ENCODE results near the gene CTSW. TPM values are rescaled to one million over a fixed set of nuclear protein-coding genes. Genes with fewer than 3 reads are reported as not detected.

The CTSW gene
- total RNA-seq, 1 experiment from 2014 or later: not detected

DNA sequence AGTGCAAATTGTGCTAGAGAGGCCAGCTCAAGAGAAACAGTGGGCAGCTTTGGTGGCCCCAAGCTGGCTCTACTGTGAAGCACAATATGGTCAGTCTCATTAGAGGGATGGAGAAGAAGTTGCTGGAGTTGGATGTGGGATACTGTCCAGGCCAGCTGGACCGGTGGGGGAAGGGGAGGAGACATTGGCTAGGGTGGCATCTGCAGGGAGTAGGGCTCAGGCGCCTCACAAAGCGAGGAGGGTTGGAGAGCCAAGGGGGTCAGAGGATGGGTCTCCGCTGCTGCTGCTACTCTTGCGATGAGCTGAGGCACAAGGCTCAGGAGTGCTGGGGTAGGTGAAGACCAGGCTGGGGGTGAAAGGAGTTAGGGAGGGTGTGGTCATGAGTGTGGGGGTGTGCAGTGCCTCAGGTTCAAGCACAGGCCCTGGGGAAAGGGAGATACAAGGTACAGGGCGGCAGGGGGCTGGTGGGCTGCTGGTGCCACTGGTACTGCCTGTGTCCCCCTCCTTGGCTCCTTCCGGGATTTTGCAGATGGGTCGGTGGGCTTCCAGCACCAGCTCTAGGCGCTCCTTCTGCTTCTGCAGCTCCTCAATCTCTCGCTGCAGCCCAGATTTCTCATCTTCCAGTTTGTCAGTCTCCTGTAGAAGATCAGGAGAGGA is 13.2 kb downstream of the CTSW start:
- TF ChIP-seq, protein P1, sequence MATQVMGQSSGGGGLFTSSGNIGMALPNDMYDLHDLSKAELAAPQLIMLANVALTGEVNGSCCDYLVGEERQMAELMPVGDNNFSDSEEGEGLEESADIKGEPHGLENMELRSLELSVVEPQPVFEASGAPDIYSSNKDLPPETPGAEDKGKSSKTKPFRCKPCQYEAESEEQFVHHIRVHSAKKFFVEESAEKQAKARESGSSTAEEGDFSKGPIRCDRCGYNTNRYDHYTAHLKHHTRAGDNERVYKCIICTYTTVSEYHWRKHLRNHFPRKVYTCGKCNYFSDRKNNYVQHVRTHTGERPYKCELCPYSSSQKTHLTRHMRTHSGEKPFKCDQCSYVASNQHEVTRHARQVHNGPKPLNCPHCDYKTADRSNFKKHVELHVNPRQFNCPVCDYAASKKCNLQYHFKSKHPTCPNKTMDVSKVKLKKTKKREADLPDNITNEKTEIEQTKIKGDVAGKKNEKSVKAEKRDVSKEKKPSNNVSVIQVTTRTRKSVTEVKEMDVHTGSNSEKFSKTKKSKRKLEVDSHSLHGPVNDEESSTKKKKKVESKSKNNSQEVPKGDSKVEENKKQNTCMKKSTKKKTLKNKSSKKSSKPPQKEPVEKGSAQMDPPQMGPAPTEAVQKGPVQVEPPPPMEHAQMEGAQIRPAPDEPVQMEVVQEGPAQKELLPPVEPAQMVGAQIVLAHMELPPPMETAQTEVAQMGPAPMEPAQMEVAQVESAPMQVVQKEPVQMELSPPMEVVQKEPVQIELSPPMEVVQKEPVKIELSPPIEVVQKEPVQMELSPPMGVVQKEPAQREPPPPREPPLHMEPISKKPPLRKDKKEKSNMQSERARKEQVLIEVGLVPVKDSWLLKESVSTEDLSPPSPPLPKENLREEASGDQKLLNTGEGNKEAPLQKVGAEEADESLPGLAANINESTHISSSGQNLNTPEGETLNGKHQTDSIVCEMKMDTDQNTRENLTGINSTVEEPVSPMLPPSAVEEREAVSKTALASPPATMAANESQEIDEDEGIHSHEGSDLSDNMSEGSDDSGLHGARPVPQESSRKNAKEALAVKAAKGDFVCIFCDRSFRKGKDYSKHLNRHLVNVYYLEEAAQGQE (IDR thresholded peaks at IDR 0.05; ENCODE audit: insufficient read depth in 1 of 2, low read depth in 2 of 2, low read length in 1 of 2): peak in 1 of 2 experiments; percentile 17; a peak in 1 of 4 replicates
- TF ChIP-seq SIN3A (IDR thresholded peaks at IDR 0.05; ENCODE audit: borderline replicate concordance, insufficient read depth, low read depth, low read length): no peak
- peak; percentile 70; the same call in 1 of the 2 replicates for TF ChIP-seq POLR2AphosphoS5 (IDR thresholded peaks at IDR 0.05; ENCODE audit: low read depth, low read length)
- no peak for TF ChIP-seq CTCF (IDR thresholded peaks at IDR 0.05)
- Histone ChIP-seq H3K36me3 (ENCODE audit: control insufficient read depth, insufficient read depth, low read length) (no peaks in the 10 kb centered on the region; the same call in 1 of the 2 replicates), H3K4me1 (ENCODE audit: control insufficient read depth, insufficient read depth, low read length) (peaks cover 67% of the 10 kb centered on the region), H3K9me3 (ENCODE audit: control insufficient read depth, insufficient read depth, low read depth, low read length) (no peaks in the 10 kb centered on the region), H3K4me3 (ENCODE audit: low read depth in 2 of 2, low read length in 2 of 2) (peak overlapping the region; percentile 88 to 93), H3K27ac (ENCODE audit: low read length) (peak overlapping the region; percentile 87), H3K27me3 (ENCODE audit: control insufficient read depth, insufficient read depth, low read length) (no peaks in the 10 kb centered on the region)
- DNase-seq (ENCODE audit: low read depth, low spot score) (no peak), ATAC-seq (no peak)
- in situ Hi-C loops (cut with HindIII; ENCODE audit: low pct_unique_long_range_greater_than_20kb, low sequenced_read_pairs) (no loop called here), intact Hi-C loops (cut with micrococcal nuclease; ENCODE audit: unreplicated experiment) (no loop called here)
- ChIA-PET CTCF (no interaction called here), POLR2A (interaction anchor here (0.6 to 2.2 kb wide), 5 partner anchors 8 to 252 kb away, joined by 3 to 9 read pairs (median 4); no protein-coding TSS in a partner anchor)
- no TSS peak for BruUV-seq (replicated peaks)

DNA sequence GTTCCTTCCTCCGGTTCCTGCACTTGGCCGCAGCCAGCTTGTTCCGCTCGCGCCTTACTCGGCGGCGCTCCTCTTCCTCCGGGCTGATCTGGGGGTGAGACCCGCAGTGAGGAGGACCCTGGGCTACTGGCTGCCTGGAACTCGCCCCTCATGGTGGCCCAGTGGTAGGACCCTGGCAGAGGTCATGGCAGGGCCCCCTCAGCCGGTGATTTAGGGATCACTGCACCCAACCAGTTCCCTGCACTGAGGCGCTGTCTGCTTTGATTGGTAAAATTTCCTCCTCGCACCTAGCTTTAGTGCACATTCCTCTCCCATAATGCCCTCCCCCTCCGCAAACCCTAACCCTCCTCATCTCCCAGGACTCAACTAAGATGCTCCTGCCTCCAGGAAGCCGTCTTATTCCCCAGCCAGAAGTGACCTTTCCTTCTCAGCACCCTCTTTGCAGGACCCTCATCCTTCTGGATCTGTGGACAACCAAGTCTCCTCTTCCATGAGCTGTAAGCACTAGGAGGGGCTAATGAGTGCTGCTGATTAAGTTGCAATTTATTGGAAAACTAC is 14.5 kb downstream of the CTSW start:
- Histone ChIP-seq H3K27me3 (ENCODE audit: control insufficient read depth, insufficient read depth, low read length) (no peaks in the 10 kb centered on the region), H3K4me1 (ENCODE audit: control insufficient read depth, insufficient read depth, low read length) (peaks cover 63% of the 10 kb centered on the region), H3K9me3 (ENCODE audit: control insufficient read depth, insufficient read depth, low read depth, low read length) (no peaks in the 10 kb centered on the region), H3K36me3 (ENCODE audit: control insufficient read depth, insufficient read depth, low read length) (no peaks in the 10 kb centered on the region; the same call in 1 of the 2 replicates), H3K4me3 (ENCODE audit: low read depth in 2 of 2, low read length in 2 of 2) (peak overlapping the region in 1 of 2 experiments; percentile 17; a peak in 2 of 4 replicates), H3K27ac (ENCODE audit: low read length) (peak overlapping the region; percentile 87)
- DNase-seq (ENCODE audit: low read depth, low spot score): no peak
- in situ Hi-C loops (cut with HindIII; ENCODE audit: low pct_unique_long_range_greater_than_20kb, low sequenced_read_pairs) (no loop called here), intact Hi-C loops (cut with micrococcal nuclease; ENCODE audit: unreplicated experiment) (no loop called here)
- ATAC-seq: no peak
- ChIA-PET POLR2A (interaction anchor here (0.5 to 1.1 kb wide), 5 partner anchors 18 to 226 kb away, joined by 3 to 12 read pairs (median 4); no protein-coding TSS in a partner anchor), CTCF (no interaction called here)
- no TSS peak for BruUV-seq (replicated peaks)
- TF ChIP-seq POLR2AphosphoS5 (IDR thresholded peaks at IDR 0.05; ENCODE audit: low read depth, low read length) (peak; percentile 80), CTCF (IDR thresholded peaks at IDR 0.05) (no peak; the same call in 1 of the 2 replicates), TCF7L2 (IDR thresholded peaks at IDR 0.05; ENCODE audit: low read depth, low read length) (0 out of 2 replicates have a peak, but pooled peaks have one; percentile 32), SIN3A (IDR thresholded peaks at IDR 0.05; ENCODE audit: borderline replicate concordance, insufficient read depth, low read depth, low read length) (no peak)
- TF ChIP-seq, protein P1 (IDR thresholded peaks at IDR 0.05; ENCODE audit: insufficient read depth in 1 of 2, low read depth in 2 of 2, low read length in 1 of 2): 0 out of 4 replicates have a peak, but pooled peaks of 1 of the 2 experiments have one; percentile 21

All from Panc1 (cell line).